ENCODE results near the gene PARP11. TPM values are rescaled to one million over a fixed set of nuclear protein-coding genes. Genes with fewer than 3 reads are reported as not detected.
A peak's percentile ranks its signal among the peaks of the same experiment; 100 is the strongest.

Gene PARP11
- total and polyA plus RNA-seq, 3 donors from 2014 or later, result 16.8 to 20.6 (median 20.5) TPM

DNA sequence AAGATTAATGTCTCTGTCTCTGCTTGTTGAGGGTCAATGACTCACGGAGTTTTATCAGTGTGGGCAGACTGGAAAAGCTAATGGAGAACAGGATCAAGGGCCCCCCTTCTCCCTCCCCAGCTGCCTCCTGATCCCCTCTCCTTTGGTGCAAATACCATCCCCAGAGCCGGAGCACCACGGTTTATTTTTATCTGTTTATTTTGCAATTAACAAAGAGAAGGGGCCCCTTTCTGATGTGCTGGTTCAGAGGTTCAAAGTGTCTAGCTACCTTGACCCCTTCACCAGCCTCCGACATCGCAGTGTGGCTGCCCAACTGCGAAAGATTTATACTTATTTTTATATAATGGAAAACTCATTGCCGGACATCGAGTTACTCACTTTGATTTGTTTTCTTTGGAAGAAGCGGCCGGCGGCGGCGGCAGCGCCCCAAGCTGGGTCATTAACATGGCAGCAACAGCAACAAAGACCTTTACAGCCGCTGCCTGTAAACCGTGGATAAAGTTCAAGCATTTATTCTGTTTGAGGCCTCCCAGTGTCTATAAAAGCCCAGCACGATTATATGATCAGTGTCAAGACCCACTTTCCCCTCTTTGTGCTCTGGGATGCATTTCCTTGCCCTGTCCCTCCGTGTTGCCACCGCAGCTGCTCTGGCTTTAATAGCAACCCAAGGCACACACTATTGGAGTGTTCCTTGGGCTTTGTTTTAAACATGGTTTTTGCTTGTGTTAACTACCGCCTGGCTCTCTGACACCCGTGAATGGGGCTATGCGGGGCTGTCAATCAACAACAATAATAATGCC is 47.4 kb upstream of the PARP11 start:
- DNase-seq, result no peak
- Histone ChIP-seq H3K4me1 (peaks cover 21% of the 10 kb centered on the region), H3K4me3 (no peak overlapping the region), H3K27me3 (no peaks in the 10 kb centered on the region), H3K36me3 (ENCODE audit: low read depth, missing control alignments) (no peaks in the 10 kb centered on the region), H3K27ac (peak overlapping the region; percentile 34 to 78), H3K9me3 (no peaks in the 10 kb centered on the region)
- 21 to 25% methylated on average over 22 of the region's 22 CpGs for WGBS, 2 donors
- intact Hi-C loops (cut with DNase I; ENCODE audit: low total_unique reads), result no loop called here
- TF ChIP-seq POLR2A (IDR thresholded peaks at IDR 0.05), result no peak
- TF ChIP-seq, protein P1, sequence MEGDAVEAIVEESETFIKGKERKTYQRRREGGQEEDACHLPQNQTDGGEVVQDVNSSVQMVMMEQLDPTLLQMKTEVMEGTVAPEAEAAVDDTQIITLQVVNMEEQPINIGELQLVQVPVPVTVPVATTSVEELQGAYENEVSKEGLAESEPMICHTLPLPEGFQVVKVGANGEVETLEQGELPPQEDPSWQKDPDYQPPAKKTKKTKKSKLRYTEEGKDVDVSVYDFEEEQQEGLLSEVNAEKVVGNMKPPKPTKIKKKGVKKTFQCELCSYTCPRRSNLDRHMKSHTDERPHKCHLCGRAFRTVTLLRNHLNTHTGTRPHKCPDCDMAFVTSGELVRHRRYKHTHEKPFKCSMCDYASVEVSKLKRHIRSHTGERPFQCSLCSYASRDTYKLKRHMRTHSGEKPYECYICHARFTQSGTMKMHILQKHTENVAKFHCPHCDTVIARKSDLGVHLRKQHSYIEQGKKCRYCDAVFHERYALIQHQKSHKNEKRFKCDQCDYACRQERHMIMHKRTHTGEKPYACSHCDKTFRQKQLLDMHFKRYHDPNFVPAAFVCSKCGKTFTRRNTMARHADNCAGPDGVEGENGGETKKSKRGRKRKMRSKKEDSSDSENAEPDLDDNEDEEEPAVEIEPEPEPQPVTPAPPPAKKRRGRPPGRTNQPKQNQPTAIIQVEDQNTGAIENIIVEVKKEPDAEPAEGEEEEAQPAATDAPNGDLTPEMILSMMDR (IDR thresholded peaks at IDR 0.05), result no peak

DNA sequence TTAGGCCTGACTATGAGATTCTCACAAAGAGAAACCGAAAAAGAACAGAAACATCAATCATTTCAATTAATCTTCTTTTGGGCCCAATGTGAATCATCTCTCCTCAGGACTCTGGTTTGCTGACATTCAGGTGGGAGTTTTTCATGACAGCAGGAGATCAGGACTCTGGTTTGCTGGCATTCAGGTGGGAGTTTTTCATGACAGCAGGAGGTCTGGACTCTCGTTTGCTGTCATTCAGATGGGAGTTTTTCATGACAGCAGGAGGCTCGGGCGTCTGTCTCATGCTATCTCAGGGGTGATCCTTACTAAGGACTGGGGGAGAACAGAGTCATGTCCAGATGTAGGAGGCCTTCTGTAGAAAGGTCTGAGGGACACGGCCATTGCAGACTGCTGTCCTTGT is 40.1 kb upstream of the PARP11 start:
- Histone ChIP-seq H3K27ac (no peak overlapping the region), H3K9me3 (no peaks in the 10 kb centered on the region), H3K27me3 (no peaks in the 10 kb centered on the region), H3K4me3 (no peak overlapping the region), H3K4me1 (no peaks in the 10 kb centered on the region), H3K36me3 (ENCODE audit: low read depth, missing control alignments) (no peaks in the 10 kb centered on the region)
- 61 to 77% methylated on average over 5 of the region's 5 CpGs for WGBS, 2 donors
- intact Hi-C loops (cut with DNase I; ENCODE audit: low total_unique reads), result no loop called here
- DNase-seq, result no peak
- TF ChIP-seq, protein P1 (IDR thresholded peaks at IDR 0.05), result no peak
- TF ChIP-seq POLR2A (IDR thresholded peaks at IDR 0.05), result no peak

DNA sequence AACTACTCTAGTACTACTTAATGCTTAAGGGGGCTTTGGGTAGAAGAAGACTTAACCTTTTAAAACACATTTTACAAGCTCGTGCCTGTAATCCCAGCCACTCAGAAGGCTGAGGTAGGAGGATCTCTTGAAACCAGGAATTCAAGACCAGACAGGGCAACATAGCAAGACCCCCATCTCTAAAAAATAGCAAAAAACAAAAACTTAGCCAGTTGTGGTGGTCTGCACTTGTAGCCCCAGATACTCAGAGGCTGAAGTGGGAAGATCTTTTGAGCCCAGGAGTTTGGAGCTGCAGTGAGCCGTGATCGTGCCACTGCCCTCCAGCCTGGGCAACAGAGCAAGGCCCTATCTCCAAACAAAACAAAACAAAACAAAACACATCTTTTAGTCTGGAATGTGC is 39.7 kb upstream of the PARP11 start:
- TF ChIP-seq, protein P1 (IDR thresholded peaks at IDR 0.05), result no peak
- TF ChIP-seq POLR2A (IDR thresholded peaks at IDR 0.05), result no peak
- intact Hi-C loops (cut with DNase I; ENCODE audit: low total_unique reads), result no loop called here
- DNase-seq, result no peak
- H3K27me3 ChIP-seq, result no peaks in the 10 kb centered on the region
- no peaks in the 10 kb centered on the region for H3K36me3 ChIP-seq (ENCODE audit: low read depth, missing control alignments)
- H3K4me1 ChIP-seq, result no peaks in the 10 kb centered on the region
- H3K9me3 ChIP-seq, result no peaks in the 10 kb centered on the region
- H3K27ac ChIP-seq, result no peak overlapping the region
- WGBS, 2 donors, result 78 to 88% methylated on average over 3 of the region's 3 CpGs
- H3K4me3 ChIP-seq, result no peak overlapping the region

DNA sequence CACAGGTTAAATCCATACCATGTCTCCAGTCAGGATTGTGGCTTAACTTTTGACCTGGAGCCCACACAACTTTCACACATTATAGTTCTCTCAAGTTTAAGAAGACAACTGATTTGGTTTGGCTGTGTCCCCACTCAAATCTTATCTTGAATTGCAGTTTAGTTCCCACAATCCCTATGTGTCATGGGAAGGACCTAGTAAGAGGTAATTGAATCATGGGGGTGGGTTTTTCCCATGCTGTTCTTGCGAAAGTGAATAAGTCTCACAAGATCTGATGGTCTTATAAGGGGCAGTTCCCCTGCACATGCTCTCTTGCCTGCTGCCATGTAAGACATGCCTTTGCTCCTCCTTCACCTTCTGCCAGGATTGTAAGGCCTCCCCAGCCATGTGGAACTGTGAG is 38.2 kb upstream of the PARP11 start:
- no peaks in the 10 kb centered on the region for H3K9me3 ChIP-seq
- no peaks in the 10 kb centered on the region for H3K36me3 ChIP-seq (ENCODE audit: low read depth, missing control alignments)
- H3K4me1 ChIP-seq, result no peaks in the 10 kb centered on the region
- H3K27ac ChIP-seq, result no peak overlapping the region
- 100% methylated on average over 1 of the region's 1 CpG for WGBS, 2 donors
- no peak for DNase-seq
- intact Hi-C loops (cut with DNase I; ENCODE audit: low total_unique reads), result no loop called here
- H3K27me3 ChIP-seq, result no peaks in the 10 kb centered on the region
- no peak overlapping the region for H3K4me3 ChIP-seq
- TF ChIP-seq, protein P1 (IDR thresholded peaks at IDR 0.05), result no peak
- no peak for TF ChIP-seq POLR2A (IDR thresholded peaks at IDR 0.05)

DNA sequence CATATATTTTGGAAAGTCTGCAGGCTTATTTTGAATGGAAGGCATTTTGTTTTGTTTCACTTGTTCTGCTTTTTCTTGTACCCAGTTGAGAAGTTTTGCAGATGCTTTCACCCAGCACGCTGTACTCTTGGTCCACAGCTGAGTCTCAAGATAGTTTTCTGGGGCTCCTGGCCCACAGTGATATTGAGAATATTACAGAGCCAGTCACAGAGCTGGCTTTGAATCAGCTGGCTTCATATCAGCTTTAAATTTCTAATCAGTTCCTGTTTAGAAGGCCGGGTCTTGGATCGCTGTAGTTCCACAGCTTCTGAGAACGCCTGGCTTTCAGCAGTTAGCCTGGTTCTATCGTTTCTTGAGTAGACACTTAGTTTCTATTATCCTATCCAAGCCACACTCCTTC is 32.5 kb upstream of the PARP11 start:
- no peak for DNase-seq
- Histone ChIP-seq H3K4me3 (no peak overlapping the region), H3K9me3 (no peaks in the 10 kb centered on the region), H3K36me3 (ENCODE audit: low read depth, missing control alignments) (no peaks in the 10 kb centered on the region), H3K4me1 (no peaks in the 10 kb centered on the region), H3K27me3 (no peaks in the 10 kb centered on the region), H3K27ac (no peak overlapping the region)
- intact Hi-C loops (cut with DNase I; ENCODE audit: low total_unique reads), result no loop called here
- TF ChIP-seq, protein P1 (IDR thresholded peaks at IDR 0.05), result no peak
- no peak for TF ChIP-seq POLR2A (IDR thresholded peaks at IDR 0.05)
- WGBS, 2 donors, result 58 to 75% methylated on average over 5 of the region's 5 CpGs
